ENCODE data around the gene MEOX1. TPM values are rescaled to one million over a fixed set of nuclear protein-coding genes. Genes with fewer than 3 reads are reported as not detected.
A peak's percentile ranks its signal among the peaks of the same experiment; 100 is the strongest.

The MEOX1 gene
- total RNA-seq, 4 donors from 2014 or later, result 2.7 to 6.4 (median 4.2) TPM

DNA sequence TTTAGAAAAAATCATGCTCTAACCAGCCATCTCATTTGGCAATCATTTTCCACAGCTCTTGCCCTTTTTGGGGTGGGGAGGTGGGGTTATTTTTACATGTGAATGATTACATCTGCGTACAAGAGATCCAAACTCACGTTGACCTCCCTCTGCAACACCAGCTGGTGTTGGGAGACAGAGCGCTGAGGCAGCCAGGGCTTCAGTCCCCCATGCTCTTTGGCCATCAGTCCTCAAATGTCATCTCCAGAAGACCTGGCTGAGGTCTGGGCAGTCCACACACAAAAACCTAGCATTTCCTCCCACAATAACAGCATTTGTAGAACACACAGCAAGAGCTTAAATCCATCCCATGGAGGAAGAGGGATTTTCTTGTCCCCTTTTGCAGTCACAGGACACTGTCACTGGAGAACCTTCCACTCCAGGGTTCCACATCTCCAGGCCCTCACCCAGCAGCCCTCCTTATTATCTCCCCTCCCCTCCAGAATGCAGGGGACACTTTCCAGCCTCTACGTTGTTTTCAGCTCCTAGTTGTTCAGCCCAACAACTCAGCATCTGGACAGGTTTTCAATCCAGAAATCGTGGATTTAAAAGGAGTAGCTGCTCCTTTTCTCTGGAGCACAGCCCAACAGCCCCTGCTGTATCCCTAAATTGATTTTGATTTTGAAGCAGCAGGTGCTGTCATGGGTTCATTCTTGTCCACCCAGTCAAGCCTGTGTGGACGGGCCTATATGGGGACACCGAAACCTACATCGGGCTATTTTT lies 21.1 kb downstream of the MEOX1 start:
- no peaks in the 10 kb centered on the region for H3K9me3 ChIP-seq
- TF ChIP-seq, protein P1, sequence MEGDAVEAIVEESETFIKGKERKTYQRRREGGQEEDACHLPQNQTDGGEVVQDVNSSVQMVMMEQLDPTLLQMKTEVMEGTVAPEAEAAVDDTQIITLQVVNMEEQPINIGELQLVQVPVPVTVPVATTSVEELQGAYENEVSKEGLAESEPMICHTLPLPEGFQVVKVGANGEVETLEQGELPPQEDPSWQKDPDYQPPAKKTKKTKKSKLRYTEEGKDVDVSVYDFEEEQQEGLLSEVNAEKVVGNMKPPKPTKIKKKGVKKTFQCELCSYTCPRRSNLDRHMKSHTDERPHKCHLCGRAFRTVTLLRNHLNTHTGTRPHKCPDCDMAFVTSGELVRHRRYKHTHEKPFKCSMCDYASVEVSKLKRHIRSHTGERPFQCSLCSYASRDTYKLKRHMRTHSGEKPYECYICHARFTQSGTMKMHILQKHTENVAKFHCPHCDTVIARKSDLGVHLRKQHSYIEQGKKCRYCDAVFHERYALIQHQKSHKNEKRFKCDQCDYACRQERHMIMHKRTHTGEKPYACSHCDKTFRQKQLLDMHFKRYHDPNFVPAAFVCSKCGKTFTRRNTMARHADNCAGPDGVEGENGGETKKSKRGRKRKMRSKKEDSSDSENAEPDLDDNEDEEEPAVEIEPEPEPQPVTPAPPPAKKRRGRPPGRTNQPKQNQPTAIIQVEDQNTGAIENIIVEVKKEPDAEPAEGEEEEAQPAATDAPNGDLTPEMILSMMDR (IDR thresholded peaks at IDR 0.05), result no peak
- no peak for TF ChIP-seq POLR2A (IDR thresholded peaks at IDR 0.05)
- peaks cover 11% of the 10 kb centered on the region for H3K4me1 ChIP-seq
- no peak overlapping the region for H3K4me3 ChIP-seq
- no peaks in the 10 kb centered on the region for H3K27me3 ChIP-seq
- DNase-seq (ENCODE audit: low spot score in 2 of 2), result no peak
- no peaks in the 10 kb centered on the region for H3K36me3 ChIP-seq
- WGBS, result 77% methylated on average over 8 of the region's 8 CpGs
- no peak overlapping the region for H3K27ac ChIP-seq

DNA sequence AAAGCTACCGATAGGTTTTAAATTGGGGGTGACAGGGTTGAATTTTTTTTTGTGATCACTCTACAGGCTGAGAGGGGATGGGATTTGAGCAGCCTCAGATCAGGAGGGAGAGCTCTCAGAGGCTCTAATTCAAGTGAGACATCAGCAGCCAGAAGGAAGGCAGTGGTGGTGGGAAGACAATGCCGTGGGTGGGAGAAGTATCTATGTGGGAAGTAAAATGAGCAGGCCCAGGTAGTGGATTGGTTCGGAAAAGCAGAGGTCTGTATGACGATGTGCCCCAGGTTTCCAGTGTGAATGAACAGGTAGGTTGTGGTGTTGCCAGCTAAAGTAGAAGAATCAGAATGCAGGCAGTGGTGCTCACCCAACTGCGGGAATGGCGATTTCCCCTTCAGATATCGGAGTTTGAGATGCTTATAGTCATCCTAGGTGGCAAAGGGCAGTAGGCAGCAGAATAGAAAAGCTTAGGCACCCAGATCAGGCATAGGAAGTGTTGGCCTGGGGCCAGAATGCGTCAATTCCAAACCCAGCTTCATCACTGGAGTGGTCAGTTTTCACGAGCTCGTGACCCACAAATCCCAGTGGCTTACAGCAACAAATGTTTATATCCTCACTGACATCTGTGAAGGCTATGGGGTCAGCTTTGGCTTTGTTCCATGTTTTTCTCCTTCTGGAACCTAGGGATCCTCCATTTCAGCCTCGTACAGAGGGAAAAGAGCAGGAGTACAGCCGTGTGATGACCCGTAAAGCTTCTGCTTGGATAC lies 24.0 kb downstream of the MEOX1 start:
- H3K4me1 ChIP-seq, result peaks cover 13% of the 10 kb centered on the region
- no peak overlapping the region for H3K4me3 ChIP-seq
- TF ChIP-seq POLR2A (IDR thresholded peaks at IDR 0.05) (no peak), POLR2AphosphoS5 (IDR thresholded peaks at IDR 0.05) (no peak), EP300 (IDR thresholded peaks at IDR 0.05) (no peak)
- TF ChIP-seq, protein P1 (IDR thresholded peaks at IDR 0.05), result no peak
- DNase-seq (ENCODE audit: low spot score in 2 of 2), result no peak
- no peaks in the 10 kb centered on the region for H3K27me3 ChIP-seq
- no peaks in the 10 kb centered on the region for H3K9me3 ChIP-seq
- no peak overlapping the region for H3K27ac ChIP-seq
- 84% methylated on average over 13 of the region's 13 CpGs for WGBS
- no peaks in the 10 kb centered on the region for H3K36me3 ChIP-seq

DNA sequence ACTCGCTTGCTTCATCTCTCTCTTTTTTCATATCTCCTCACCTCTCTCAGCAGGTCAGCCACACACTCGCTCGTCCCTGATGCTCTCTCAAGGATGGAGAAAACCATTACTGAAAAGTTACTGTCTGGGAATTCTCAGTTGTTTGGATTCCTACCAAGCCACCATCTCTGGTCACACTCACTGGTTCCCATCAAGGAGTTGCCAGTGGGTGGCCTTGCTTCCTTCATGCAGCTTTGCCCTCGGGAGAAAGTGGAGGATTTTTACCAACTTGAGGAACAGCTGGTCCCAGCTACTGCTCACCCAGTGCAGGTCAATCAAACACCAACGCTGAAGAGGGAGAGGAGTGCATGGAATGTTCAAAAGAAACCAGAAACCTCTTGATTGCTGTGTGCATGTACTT lies 25.3 kb downstream of the MEOX1 start:
- WGBS, result 81% methylated on average over 5 of the region's 5 CpGs
- H3K36me3 ChIP-seq, result no peaks in the 10 kb centered on the region
- no peak overlapping the region for H3K4me3 ChIP-seq
- TF ChIP-seq, protein P1 (IDR thresholded peaks at IDR 0.05), result no peak
- no peak for TF ChIP-seq EP300 (IDR thresholded peaks at IDR 0.05)
- no peak for TF ChIP-seq POLR2A (IDR thresholded peaks at IDR 0.05)
- no peak for TF ChIP-seq POLR2AphosphoS5 (IDR thresholded peaks at IDR 0.05)
- no peak overlapping the region for H3K27ac ChIP-seq
- H3K27me3 ChIP-seq, result no peaks in the 10 kb centered on the region
- H3K4me1 ChIP-seq, result peaks cover 13% of the 10 kb centered on the region
- no peak for DNase-seq (ENCODE audit: low spot score in 2 of 2)
- no peaks in the 10 kb centered on the region for H3K9me3 ChIP-seq

DNA sequence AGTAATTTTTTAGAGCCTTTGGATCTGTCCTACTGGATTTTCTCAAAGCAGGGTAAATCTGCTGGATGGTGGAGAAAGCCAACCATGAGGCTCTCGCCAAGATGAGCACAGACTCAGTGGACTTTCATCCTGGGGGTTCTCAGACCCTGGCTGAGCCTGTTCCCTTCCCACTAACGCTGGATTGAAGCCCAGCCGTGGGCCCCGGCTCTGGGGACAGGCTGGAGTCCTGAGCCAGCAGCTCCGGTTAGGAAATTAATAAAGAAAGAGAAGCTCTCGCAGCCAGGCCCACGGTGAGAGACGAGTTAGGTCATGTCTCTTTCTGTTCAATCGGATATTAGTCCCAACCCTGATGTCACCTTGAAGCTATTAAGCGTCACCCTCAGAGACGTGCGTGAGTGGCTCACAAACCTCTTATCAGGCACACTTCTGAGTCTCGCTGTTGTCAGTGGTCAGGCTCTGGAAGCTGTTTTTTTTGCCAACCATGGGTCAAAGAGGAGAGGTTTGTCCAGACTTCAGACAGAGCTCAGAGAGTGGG lies 27.1 kb downstream of the MEOX1 start:
- DNase-seq (ENCODE audit: low spot score in 2 of 2), result no peak
- Histone ChIP-seq H3K27ac (peak overlapping the region; percentile 46), H3K27me3 (no peaks in the 10 kb centered on the region), H3K4me3 (no peak overlapping the region), H3K9me3 (no peaks in the 10 kb centered on the region), H3K4me1 (peaks cover 13% of the 10 kb centered on the region), H3K36me3 (no peaks in the 10 kb centered on the region)
- TF ChIP-seq POLR2AphosphoS5 (IDR thresholded peaks at IDR 0.05) (no peak), EP300 (IDR thresholded peaks at IDR 0.05) (no peak), POLR2A (IDR thresholded peaks at IDR 0.05) (no peak)
- TF ChIP-seq, protein P1 (IDR thresholded peaks at IDR 0.05), result no peak
- WGBS, result 20% methylated on average over 13 of the region's 13 CpGs

DNA sequence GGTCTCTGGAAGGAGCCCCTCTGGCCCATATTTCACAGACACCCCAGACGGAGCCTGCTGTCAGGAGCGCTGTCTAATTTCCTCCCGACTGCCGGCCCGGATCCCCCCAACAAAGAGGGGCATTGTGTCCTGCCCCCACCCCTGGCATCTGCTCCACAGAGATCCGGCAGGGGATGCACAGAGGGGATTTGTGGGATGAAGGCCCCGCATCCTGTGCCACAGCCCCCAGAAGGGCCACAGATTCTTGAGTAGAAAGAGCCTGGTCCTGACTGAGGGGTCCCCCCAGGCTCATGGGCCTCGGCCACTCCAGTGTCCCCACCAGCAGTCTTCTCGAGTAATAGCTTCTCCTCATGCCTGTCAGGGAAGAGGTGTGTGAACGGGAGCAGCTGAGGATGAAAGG lies 29.5 kb downstream of the MEOX1 start:
- Histone ChIP-seq H3K9me3 (no peaks in the 10 kb centered on the region), H3K4me3 (no peak overlapping the region), H3K36me3 (no peaks in the 10 kb centered on the region), H3K27ac (no peak overlapping the region), H3K27me3 (no peaks in the 10 kb centered on the region), H3K4me1 (peaks cover 13% of the 10 kb centered on the region)
- WGBS, result 74% methylated on average over 10 of the region's 10 CpGs
- no peak for DNase-seq (ENCODE audit: low spot score in 2 of 2)
- TF ChIP-seq, protein P1 (IDR thresholded peaks at IDR 0.05), result no peak
- TF ChIP-seq POLR2AphosphoS5 (IDR thresholded peaks at IDR 0.05), result no peak
- TF ChIP-seq EP300 (IDR thresholded peaks at IDR 0.05), result no peak
- no peak for TF ChIP-seq POLR2A (IDR thresholded peaks at IDR 0.05)

Measured in suprapubic skin (tissue), 4 donors.